ENCODE results near the gene B4GALT6.

The B4GALT6 gene

DNA sequence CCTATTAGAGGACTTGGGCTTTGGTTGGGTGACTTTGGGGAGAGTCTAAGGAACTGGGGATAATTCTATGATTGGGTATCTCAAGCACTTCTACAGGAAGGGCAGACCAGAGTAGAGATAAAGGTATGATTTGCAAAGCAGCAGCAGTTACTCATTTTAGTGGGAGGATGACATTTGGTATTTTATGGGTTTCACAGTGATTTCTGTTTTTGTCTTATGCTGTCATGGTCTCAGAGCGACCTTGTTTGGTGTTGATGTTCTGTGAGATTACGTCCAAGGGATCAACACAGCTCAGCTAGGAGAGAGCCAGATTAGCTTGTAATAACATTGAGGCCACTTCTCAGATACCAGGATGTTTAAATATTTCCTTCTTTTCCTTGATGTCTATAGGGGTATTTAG lies 74.5 kb downstream of the B4GALT6 start:
- ChIA-PET CTCF (interaction anchor here (0.8 to 1.6 kb wide), 7 partner anchors 8 to 112 kb away, joined by 3 to 10 read pairs (median 3); no protein-coding TSS in a partner anchor), POLR2A (interaction anchor here (1.7 kb wide), 1 partner anchor 75 kb away, joined by 6 read pairs; the partner anchor contains the start of gene B4GALT6)
- TF ChIP-seq TARDBP (IDR thresholded peaks at IDR 0.05), result no peak
- no peak for TF ChIP-seq HDGF (IDR thresholded peaks at IDR 0.05; ENCODE audit: borderline replicate concordance)
- no peak for TF ChIP-seq CTBP1 (IDR thresholded peaks at IDR 0.05; ENCODE audit: borderline replicate concordance)
- no peak for TF ChIP-seq NFRKB (IDR thresholded peaks at IDR 0.05)
- TF ChIP-seq, protein P1, sequence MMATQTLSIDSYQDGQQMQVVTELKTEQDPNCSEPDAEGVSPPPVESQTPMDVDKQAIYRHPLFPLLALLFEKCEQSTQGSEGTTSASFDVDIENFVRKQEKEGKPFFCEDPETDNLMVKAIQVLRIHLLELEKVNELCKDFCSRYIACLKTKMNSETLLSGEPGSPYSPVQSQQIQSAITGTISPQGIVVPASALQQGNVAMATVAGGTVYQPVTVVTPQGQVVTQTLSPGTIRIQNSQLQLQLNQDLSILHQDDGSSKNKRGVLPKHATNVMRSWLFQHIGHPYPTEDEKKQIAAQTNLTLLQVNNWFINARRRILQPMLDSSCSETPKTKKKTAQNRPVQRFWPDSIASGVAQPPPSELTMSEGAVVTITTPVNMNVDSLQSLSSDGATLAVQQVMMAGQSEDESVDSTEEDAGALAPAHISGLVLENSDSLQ (IDR thresholded peaks at IDR 0.05), result no peak
- TF ChIP-seq SP1 (IDR thresholded peaks at IDR 0.05), result no peak
- TF ChIP-seq LEF1 (IDR thresholded peaks at IDR 0.05; ENCODE audit: borderline replicate concordance), result no peak
- TF ChIP-seq ZNF384 (IDR thresholded peaks at IDR 0.05), result no peak
- TF ChIP-seq FOXK2 (IDR thresholded peaks at IDR 0.05), result no peak
- no peak for TF ChIP-seq ARNT (IDR thresholded peaks at IDR 0.05)
- TF ChIP-seq BHLHE40 (IDR thresholded peaks at IDR 0.05; ENCODE audit: borderline replicate concordance), result no peak
- no peak for TF ChIP-seq FOXA1 (IDR thresholded peaks at IDR 0.05)
- TF ChIP-seq FOXM1 (IDR thresholded peaks at IDR 0.05; ENCODE audit: borderline replicate concordance), result no peak
- no peak for TF ChIP-seq SUZ12 (IDR thresholded peaks at IDR 0.05)
- no peak for TF ChIP-seq ELF4 (IDR thresholded peaks at IDR 0.05)
- TF ChIP-seq L3MBTL2 (conservative IDR thresholded peaks at IDR 0.05), result no peak
- DNase-seq (ENCODE audit: extremely low spot score), result no peak

DNA sequence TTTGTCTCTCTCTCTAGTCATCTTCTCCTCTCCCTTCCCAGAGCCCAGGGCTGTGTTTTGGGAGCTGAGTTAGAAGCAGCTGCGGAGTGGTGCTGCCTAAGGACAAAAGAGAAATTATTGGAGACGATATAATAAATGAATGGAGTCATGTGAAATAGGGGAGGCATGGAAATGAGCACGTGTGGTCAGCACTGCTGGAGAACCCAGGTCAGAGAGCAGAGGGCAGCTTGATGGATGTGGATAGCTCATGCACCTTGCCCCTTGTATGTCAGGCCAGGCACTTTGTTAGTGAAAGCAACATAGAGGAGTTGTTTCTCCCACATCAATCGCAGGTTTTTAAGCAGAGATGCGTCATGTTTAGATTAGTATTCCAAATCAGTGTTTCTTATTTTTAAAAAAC lies 77.0 kb downstream of the B4GALT6 start:
- ChIA-PET CTCF (no interaction called here), POLR2A (no interaction called here)
- TF ChIP-seq SP1 (IDR thresholded peaks at IDR 0.05) (no peak), NFRKB (IDR thresholded peaks at IDR 0.05) (no peak), FOXA1 (IDR thresholded peaks at IDR 0.05) (no peak), ELF4 (IDR thresholded peaks at IDR 0.05) (no peak), ARNT (IDR thresholded peaks at IDR 0.05) (no peak), CTBP1 (IDR thresholded peaks at IDR 0.05; ENCODE audit: borderline replicate concordance) (no peak), BHLHE40 (IDR thresholded peaks at IDR 0.05; ENCODE audit: borderline replicate concordance) (no peak), L3MBTL2 (conservative IDR thresholded peaks at IDR 0.05) (no peak), FOXK2 (IDR thresholded peaks at IDR 0.05) (no peak)
- TF ChIP-seq, protein P1 (IDR thresholded peaks at IDR 0.05), result no peak
- no peak for DNase-seq (ENCODE audit: extremely low spot score)

DNA sequence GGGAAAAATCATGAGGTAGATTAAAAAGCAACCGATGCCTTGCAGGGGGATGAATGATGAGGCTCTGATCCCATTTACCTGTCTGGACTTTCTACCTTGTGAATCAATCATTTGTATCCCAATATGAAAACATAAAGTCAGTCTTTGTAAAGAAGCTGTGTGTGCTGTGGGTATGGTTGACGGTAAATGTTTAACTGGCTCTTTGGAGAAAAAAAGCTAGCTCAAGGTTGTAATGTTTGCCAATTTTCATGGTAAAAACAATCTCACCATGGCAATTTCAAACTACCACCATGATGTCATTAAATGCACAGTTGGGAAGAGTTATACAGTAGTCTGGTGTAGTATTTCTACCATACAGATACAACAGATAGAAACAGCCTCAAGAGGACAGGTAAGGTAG lies 78.1 kb downstream of the B4GALT6 start:
- ChIA-PET CTCF (no interaction called here), POLR2A (no interaction called here)
- TF ChIP-seq SUZ12 (IDR thresholded peaks at IDR 0.05) (no peak), ELF4 (IDR thresholded peaks at IDR 0.05) (no peak), BHLHE40 (IDR thresholded peaks at IDR 0.05; ENCODE audit: borderline replicate concordance) (no peak), FOXA1 (IDR thresholded peaks at IDR 0.05) (no peak), SP1 (IDR thresholded peaks at IDR 0.05) (no peak), TARDBP (IDR thresholded peaks at IDR 0.05) (no peak), CTBP1 (IDR thresholded peaks at IDR 0.05; ENCODE audit: borderline replicate concordance) (no peak), FOXM1 (IDR thresholded peaks at IDR 0.05; ENCODE audit: borderline replicate concordance) (no peak), LEF1 (IDR thresholded peaks at IDR 0.05; ENCODE audit: borderline replicate concordance) (no peak), NFRKB (IDR thresholded peaks at IDR 0.05) (no peak), ARNT (IDR thresholded peaks at IDR 0.05) (no peak), FOXK2 (IDR thresholded peaks at IDR 0.05) (no peak), L3MBTL2 (conservative IDR thresholded peaks at IDR 0.05) (no peak)
- TF ChIP-seq, protein P1 (IDR thresholded peaks at IDR 0.05), result no peak
- no peak for DNase-seq (ENCODE audit: extremely low spot score)

DNA sequence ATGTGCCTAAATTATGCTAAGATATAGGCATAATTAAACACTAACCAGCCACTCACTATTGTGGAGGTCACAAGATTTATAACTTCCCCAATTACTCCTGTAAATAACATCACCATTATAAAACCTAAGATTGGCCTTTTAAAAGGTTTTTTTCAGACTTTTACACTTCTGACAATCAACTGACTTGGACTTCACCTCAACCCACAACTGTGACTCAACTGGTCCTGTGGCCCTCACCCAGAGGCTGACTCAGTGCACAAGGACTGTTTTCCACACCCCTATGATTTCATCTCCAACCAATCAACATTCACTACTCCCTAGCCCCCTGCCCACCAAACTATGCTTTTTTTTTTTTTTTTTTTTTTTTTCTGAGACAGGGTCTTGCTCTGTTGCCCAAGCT lies 81.1 kb downstream of the B4GALT6 start:
- CTCF ChIA-PET, result interaction anchor here (0.6 kb wide), 2 partner anchors 10 to 88 kb away, joined by 3 read pairs; no protein-coding TSS in a partner anchor
- POLR2A ChIA-PET, result no interaction called here
- no peak for TF ChIP-seq NFRKB (IDR thresholded peaks at IDR 0.05)
- peak; percentile 25; the same call in 1 of the 2 replicates for TF ChIP-seq ZNF384 (IDR thresholded peaks at IDR 0.05)
- DNase-seq (ENCODE audit: extremely low spot score), result no peak

DNA sequence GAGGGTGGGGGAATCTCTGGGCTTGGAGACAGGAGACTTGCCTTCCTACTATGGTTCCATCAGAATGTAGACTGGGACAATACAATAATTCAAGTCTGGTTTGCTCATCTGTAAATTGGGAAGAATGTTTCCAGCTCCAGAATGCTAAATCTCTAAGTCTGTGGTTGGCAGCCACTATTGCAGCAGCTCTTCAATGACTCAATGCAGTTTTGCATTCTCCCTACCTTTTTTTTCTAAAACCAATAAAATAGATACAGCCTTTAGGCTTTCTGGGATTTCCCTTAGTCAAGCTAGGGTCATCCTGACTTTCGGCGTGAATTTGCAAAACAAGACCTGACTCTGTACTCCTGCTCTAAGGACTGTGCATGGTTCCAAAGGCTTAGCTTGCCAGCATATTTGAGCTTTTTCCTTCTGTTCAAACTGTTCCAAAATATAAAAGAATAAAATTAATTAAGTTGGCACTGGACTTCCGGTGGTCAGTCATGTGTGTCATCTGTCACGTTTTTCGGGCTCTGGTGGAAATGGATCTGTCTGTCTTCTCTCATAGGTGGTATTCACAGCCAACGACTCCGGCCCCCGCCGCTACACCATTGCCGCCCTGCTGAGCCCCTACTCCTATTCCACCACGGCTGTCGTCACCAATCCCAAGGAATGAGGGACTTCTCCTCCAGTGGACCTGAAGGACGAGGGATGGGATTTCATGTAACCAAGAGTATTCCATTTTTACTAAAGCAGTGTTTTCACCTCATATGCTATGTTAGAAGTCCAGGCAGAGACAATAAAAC lies 86.2 kb downstream of the B4GALT6 start:
- DNase-seq (ENCODE audit: extremely low spot score), result no peak

More for the DNA sequence above, 86.2 kb downstream of the B4GALT6 start:
- ChIA-PET CTCF (no interaction called here), POLR2A (no interaction called here)
- TF ChIP-seq CTBP1 (IDR thresholded peaks at IDR 0.05; ENCODE audit: borderline replicate concordance) (no peak), HDGF (IDR thresholded peaks at IDR 0.05; ENCODE audit: borderline replicate concordance) (no peak), SP1 (IDR thresholded peaks at IDR 0.05) (no peak), FOXM1 (IDR thresholded peaks at IDR 0.05; ENCODE audit: borderline replicate concordance) (no peak), ARNT (IDR thresholded peaks at IDR 0.05) (no peak), BHLHE40 (IDR thresholded peaks at IDR 0.05; ENCODE audit: borderline replicate concordance) (no peak), TARDBP (IDR thresholded peaks at IDR 0.05) (no peak), L3MBTL2 (conservative IDR thresholded peaks at IDR 0.05) (no peak), NFRKB (IDR thresholded peaks at IDR 0.05) (no peak), FOXK2 (IDR thresholded peaks at IDR 0.05) (no peak), SUZ12 (IDR thresholded peaks at IDR 0.05) (no peak), ELF4 (IDR thresholded peaks at IDR 0.05) (no peak), LEF1 (IDR thresholded peaks at IDR 0.05; ENCODE audit: borderline replicate concordance) (no peak), ZNF384 (IDR thresholded peaks at IDR 0.05) (no peak)
- TF ChIP-seq, protein P1 (IDR thresholded peaks at IDR 0.05), result no peak
